GM23248 (cell line): ENCODE results near the gene TRIP6. TPM values are rescaled to one million over a fixed set of nuclear protein-coding genes. Genes with fewer than 3 reads are reported as not detected.

Experiments
- DNase-seq: peaks from one replicate; pipeline ENCODE4 v3.0.0-alpha.2; 2015
- H2AFZ ChIP-seq: fragments of 200-600 bp; sonication (generic); 2 replicates; pipeline ENCODE4 v1.6.1; 2016; ENCODE audit warnings: antibody characterized with exemption
- H3F3A ChIP-seq: fragments of 200-600 bp; sonication (generic); 2 replicates; pipeline ENCODE4 v1.6.1; 2016; ENCODE audit warnings: mild to moderate bottlenecking, antibody characterized with exemption, mixed run types; ENCODE audit not compliant: insufficient read depth
- H3K27ac ChIP-seq: fragments of 200-600 bp; sonication (generic); 2 replicates; pipeline ENCODE4 v1.5.1; 2016; ENCODE audit warnings: mild to moderate bottlenecking
- H3K27me3 ChIP-seq: fragments of 200-600 bp; sonication (generic); replicated peaks from 2 replicates; pipeline ENCODE4 v1.6.1; 2016; ENCODE audit warnings: mild to moderate bottlenecking; ENCODE audit not compliant: insufficient read depth
- H3K36me3 ChIP-seq: fragments of 200-600 bp; sonication (generic); 2 replicates; pipeline ENCODE4 v1.6.1; 2016; ENCODE audit warnings: low read depth, mild to moderate bottlenecking
- H3K4me1 ChIP-seq: fragments of 200-600 bp; sonication (generic); 2 replicates; pipeline ENCODE4 v1.6.1; 2016; ENCODE audit warnings: mild to moderate bottlenecking; ENCODE audit not compliant: insufficient read depth
- H3K4me2 ChIP-seq: fragments of 200-600 bp; sonication (generic); one replicate; pipeline ENCODE4 v1.6.1; 2016; ENCODE audit warnings: mild to moderate bottlenecking; ENCODE audit not compliant: unreplicated experiment
- H3K4me3 ChIP-seq: fragments of 200-600 bp; sonication (generic); 2 replicates; pipeline ENCODE4 v1.5.1; 2016; ENCODE audit warnings: mild to moderate bottlenecking
- H3K79me2 ChIP-seq: fragments of 200-600 bp; sonication (generic); 2 replicates; pipeline ENCODE4 v1.6.1; 2016; ENCODE audit warnings: mild to moderate bottlenecking; ENCODE audit not compliant: insufficient read depth
- H3K9ac ChIP-seq: fragments of 200-600 bp; sonication (generic); 2 replicates; pipeline ENCODE4 v1.6.1; 2016; ENCODE audit warnings: mild to moderate bottlenecking
- H3K9me2 ChIP-seq: fragments of 200-600 bp; sonication (generic); 2 replicates; pipeline ENCODE4 v1.6.1; 2016; ENCODE audit warnings: mixed run types, mild to moderate bottlenecking, moderate library complexity; ENCODE audit not compliant: insufficient read depth
- H3K9me3 ChIP-seq: fragments of 200-600 bp; sonication (generic); one replicate; pipeline ENCODE4 v1.6.1; 2017; ENCODE audit warnings: low read depth
- H4K20me1 ChIP-seq: fragments of 200-600 bp; sonication (generic); 2 replicates; pipeline ENCODE4 v1.6.0; 2016; ENCODE audit not compliant: insufficient read depth
- EZH2 ChIP-seq: fragments of 200-600 bp; sonication (generic); IDR thresholded peaks from 2 replicates; pipeline ENCODE4 v1.6.1; 2018; ENCODE audit warnings: antibody characterized with exemption, mild to moderate bottlenecking; ENCODE audit not compliant: insufficient read depth, poor library complexity, severe bottlenecking
- EZH2phosphoT487 ChIP-seq: fragments of 200-600 bp; sonication (generic); IDR thresholded peaks from 2 replicates; pipeline ENCODE4 v1.6.1; 2018; ENCODE audit warnings: antibody characterized with exemption, moderate library complexity, mild to moderate bottlenecking, low read depth; ENCODE audit not compliant: insufficient read depth
- WGBS, 2 experiments: methylation state at CpG; one replicate each; pipeline ENCODE4 v1.1.6; 2015 to 2017; ENCODE audit warnings: low lambda C conversion rate in 2 of 2, low coverage in 1 of 2; ENCODE audit errors: missing lambda C conversion rate in 2 of 2; 5-methylcytosine and 5-hydroxymethylcytosine counted together
- in situ Hi-C: fragments of 300-500 bp; cut with MboI; formaldehyde crosslinking; loops from 2 replicates; pipeline ENCODE4 v1.15.0; 2020
- polyA plus RNA-seq: library from polyadenylated mRNA; unstranded; fragments of >200 nt; fragmentation: Nextera tagmentation; extraction: Ambion mirVana; gene quantifications from 2 replicates; pipeline ENCODE4 v1.2.1, GENCODE V29; 2016
- total RNA-seq: library from RNA; depleted of rRNA; stranded (reverse); fragments of >200 nt; shearing (Covaris generic); gene quantifications from 2 replicates; pipeline ENCODE4 v1.2.3, GENCODE V29; 2014

Gene TRIP6
- total and polyA plus RNA-seq, 2 experiments from 2014 or later = 68.6 to 113 TPM

GRCh38 chr7:100882201-100882600 is 15.0 kb downstream of the TRIP6 start:
- 0 out of 2 replicates have a peak, but pooled peaks cover 4% of the 10 kb centered on the region for H3K4me1 ChIP-seq
- H3K9me3 ChIP-seq = no peaks in the 10 kb centered on the region
- H2AFZ ChIP-seq = no peak overlapping the region
- TF ChIP-seq EZH2phosphoT487 (no peak), EZH2 (no peak)
- H3K9ac ChIP-seq = no peak overlapping the region
- no peak overlapping the region for H3K27ac ChIP-seq
- 90 to 91% methylated on average over 9 of the region's 9 CpGs for WGBS, 2 experiments
- peaks cover 69% of the 10 kb centered on the region for H3K79me2 ChIP-seq
- H3K27me3 ChIP-seq = no peaks in the 10 kb centered on the region
- H3K9me2 ChIP-seq = no peaks in the 10 kb centered on the region
- in situ Hi-C loops = no loop called here
- no peak overlapping the region for H3K4me3 ChIP-seq
- peaks cover 50% of the 10 kb centered on the region; the same call in 1 of the 2 replicates for H3K36me3 ChIP-seq
- no peak for DNase-seq
- H3K4me2 ChIP-seq = no peak overlapping the region
- H3F3A ChIP-seq = peaks cover 20% of the 10 kb centered on the region; the same call in 1 of the 2 replicates
- H4K20me1 ChIP-seq = no peaks in the 10 kb centered on the region

GRCh38 chr7:100882785-100883526 is 15.8 kb downstream of the TRIP6 start:
- TF ChIP-seq EZH2phosphoT487 (no peak), EZH2 (no peak)
- Histone ChIP-seq H4K20me1 (no peaks in the 10 kb centered on the region), H3K9ac (no peak overlapping the region), H3K4me2 (no peak overlapping the region), H3K9me2 (no peaks in the 10 kb centered on the region), H3F3A (peaks cover 26% of the 10 kb centered on the region; the same call in 1 of the 2 replicates), H3K36me3 (peaks cover 51% of the 10 kb centered on the region), H3K27me3 (no peaks in the 10 kb centered on the region), H3K4me3 (no peak overlapping the region), H3K9me3 (no peaks in the 10 kb centered on the region), H3K4me1 (peaks cover 7% of the 10 kb centered on the region; the same call in 1 of the 2 replicates), H2AFZ (no peak overlapping the region), H3K79me2 (peaks cover 69% of the 10 kb centered on the region), H3K27ac (no peak overlapping the region)
- 90 to 91% methylated on average over 22 to 24 of the region's 24 CpGs for WGBS, 2 experiments
- no peak for DNase-seq
- in situ Hi-C loops = no loop called here

GRCh38 chr7:100884736-100885439 is 17.7 kb downstream of the TRIP6 start:
- peaks cover 26% of the 10 kb centered on the region; the same call in 1 of the 2 replicates for H3F3A ChIP-seq
- WGBS, 2 experiments = 91% methylated on average over 28 to 29 of the region's 29 CpGs
- in situ Hi-C loops = no loop called here

GRCh38 chr7:100885440-100886141 is 18.4 kb downstream of the TRIP6 start:
- Histone ChIP-seq H3K27ac (no peak overlapping the region), H3K9me3 (no peaks in the 10 kb centered on the region), H2AFZ (no peak overlapping the region), H3K4me2 (no peak overlapping the region), H3K36me3 (peaks cover 47% of the 10 kb centered on the region), H3K4me1 (peaks cover 9% of the 10 kb centered on the region), H3F3A (peaks cover 26% of the 10 kb centered on the region; the same call in 1 of the 2 replicates), H3K79me2 (peaks cover 55% of the 10 kb centered on the region), H3K9ac (no peak overlapping the region), H3K4me3 (no peak overlapping the region), H3K27me3 (no peaks in the 10 kb centered on the region), H4K20me1 (no peaks in the 10 kb centered on the region), H3K9me2 (no peaks in the 10 kb centered on the region)
- 84% methylated on average over 21 to 22 of the region's 22 CpGs for WGBS, 2 experiments
- TF ChIP-seq EZH2 = no peak
- no peak for TF ChIP-seq EZH2phosphoT487
- DNase-seq = no peak
- in situ Hi-C loops = no loop called here

More at GRCh38 chr7:100884736-100885439, 17.7 kb downstream of the TRIP6 start:
- TF ChIP-seq EZH2 (no peak), EZH2phosphoT487 (no peak)
- Histone ChIP-seq H3K4me2 (no peak overlapping the region), H3K4me3 (no peak overlapping the region), H3K9me2 (no peaks in the 10 kb centered on the region), H3K9ac (no peak overlapping the region), H3K9me3 (no peaks in the 10 kb centered on the region), H3K4me1 (peaks cover 7% of the 10 kb centered on the region; the same call in 1 of the 2 replicates), H2AFZ (no peak overlapping the region), H3K79me2 (peaks cover 62% of the 10 kb centered on the region), H3K36me3 (peaks cover 47% of the 10 kb centered on the region), H4K20me1 (no peaks in the 10 kb centered on the region), H3K27me3 (no peaks in the 10 kb centered on the region), H3K27ac (no peak overlapping the region)
- no peak for DNase-seq
